ENCODE measurements around the gene TFAP2C.

Gene TFAP2C

GRCh38 chr20:56628873-56629463, at the start of gene TFAP2C:
TFAP2C (plus strand) TSS chr20:56629306; CDS start chr20:56629545, 239 bp downstream.
- DNase-seq (ENCODE audit: low spot score), result no peak

- no peak for DNase-seq (ENCODE audit: low spot score)
Measured at GRCh38 chr20:56580226-56580625, 48.9 kb upstream of the TFAP2C start.

GRCh38 chr20:56581701-56582100, 47.4 kb upstream of the TFAP2C start:
- DNase-seq (ENCODE audit: low spot score), result no peak

- no peak for DNase-seq (ENCODE audit: low spot score)
Measured at GRCh38 chr20:56582542-56582941, 46.6 kb upstream of the TFAP2C start.

- no peak for DNase-seq (ENCODE audit: low spot score)
Measured at GRCh38 chr20:56584916-56585315, 44.2 kb upstream of the TFAP2C start.

GRCh38 chr20:56587307-56588041, 41.6 kb upstream of the TFAP2C start:
- DNase-seq (ENCODE audit: low spot score), result no peak

GRCh38 chr20:56588996-56589395, 40.1 kb upstream of the TFAP2C start:
- no peak for DNase-seq (ENCODE audit: low spot score)

- DNase-seq (ENCODE audit: low spot score), result no peak
Measured at GRCh38 chr20:56589633-56590032, 39.5 kb upstream of the TFAP2C start.

GRCh38 chr20:56590888-56591287, 38.2 kb upstream of the TFAP2C start:
- no peak for DNase-seq (ENCODE audit: low spot score)

GRCh38 chr20:56592211-56592610, 36.9 kb upstream of the TFAP2C start:
- DNase-seq (ENCODE audit: low spot score), result no peak

- no peak for DNase-seq (ENCODE audit: low spot score)
Measured at GRCh38 chr20:56592817-56593216, 36.3 kb upstream of the TFAP2C start.

GRCh38 chr20:56595746-56596475, 33.2 kb upstream of the TFAP2C start:
- no peak for DNase-seq (ENCODE audit: low spot score)

- DNase-seq (ENCODE audit: low spot score), result no peak
Measured at GRCh38 chr20:56601166-56601565, 27.9 kb upstream of the TFAP2C start.

GRCh38 chr20:56604673-56605072, 24.4 kb upstream of the TFAP2C start:
- DNase-seq (ENCODE audit: low spot score), result no peak

- no peak for DNase-seq (ENCODE audit: low spot score)
Measured at GRCh38 chr20:56605261-56605996, 23.7 kb upstream of the TFAP2C start.

- DNase-seq (ENCODE audit: low spot score), result no peak
Measured at GRCh38 chr20:56606174-56606945, 22.7 kb upstream of the TFAP2C start.

GRCh38 chr20:56607061-56607704, 21.9 kb upstream of the TFAP2C start:
- no peak for DNase-seq (ENCODE audit: low spot score)

- no peak for DNase-seq (ENCODE audit: low spot score)
Measured at GRCh38 chr20:56608376-56608775, 20.7 kb upstream of the TFAP2C start.

- no peak for DNase-seq (ENCODE audit: low spot score)
Measured at GRCh38 chr20:56609321-56609720, 19.8 kb upstream of the TFAP2C start.

GRCh38 chr20:56610098-56610497, 19.0 kb upstream of the TFAP2C start:
- no peak for DNase-seq (ENCODE audit: low spot score)

- DNase-seq (ENCODE audit: low spot score), result no peak
Measured at GRCh38 chr20:56614196-56614595, 14.9 kb upstream of the TFAP2C start.
